C4-2B (cell line): Measurements from ENCODE around the gene FBXW4.

Experiments
- CTCF ChIP-seq: fragments of 450-650 bp; conservative IDR thresholded peaks from 2 replicates; pipeline ENCODE4 v1.5.1; 2017; ENCODE audit warnings: mild to moderate bottlenecking
- ZFX ChIP-seq: fragments of 450-650 bp; IDR thresholded peaks from 2 replicates; pipeline ENCODE4 v1.6.1; 2017

GRCh38 chr10:101631821-101632475 lies 63.0 kb downstream of the FBXW4 start:
- TF ChIP-seq CTCF (no peak), ZFX (no peak)
